ENCODE results near the gene YRDC. TPM values are rescaled to one million over a fixed set of nuclear protein-coding genes. Genes with fewer than 3 reads are reported as not detected.

Gene YRDC
- total RNA-seq, 1 donor from 2014 or later: 48.7 TPM

DNA sequence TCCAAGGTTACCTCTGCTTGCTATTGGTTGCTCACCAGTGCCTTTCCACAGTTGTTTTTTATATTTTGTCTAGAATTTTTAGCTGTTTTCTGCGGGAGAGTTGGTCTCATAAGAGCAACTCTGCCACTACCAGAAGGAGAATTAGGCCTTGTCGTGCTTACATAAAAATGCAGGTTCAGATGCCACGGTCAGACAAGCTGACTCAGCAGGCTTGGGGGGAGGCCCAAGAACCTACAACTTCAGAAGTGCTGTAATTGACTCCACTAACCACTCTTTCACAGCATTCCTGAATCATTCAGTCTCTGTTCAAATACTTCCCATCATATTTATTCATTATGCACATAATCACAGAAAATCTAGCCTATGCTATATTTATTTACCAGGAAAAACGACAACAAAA lies 23.1 kb upstream of the YRDC start:
- TF ChIP-seq, protein P1, sequence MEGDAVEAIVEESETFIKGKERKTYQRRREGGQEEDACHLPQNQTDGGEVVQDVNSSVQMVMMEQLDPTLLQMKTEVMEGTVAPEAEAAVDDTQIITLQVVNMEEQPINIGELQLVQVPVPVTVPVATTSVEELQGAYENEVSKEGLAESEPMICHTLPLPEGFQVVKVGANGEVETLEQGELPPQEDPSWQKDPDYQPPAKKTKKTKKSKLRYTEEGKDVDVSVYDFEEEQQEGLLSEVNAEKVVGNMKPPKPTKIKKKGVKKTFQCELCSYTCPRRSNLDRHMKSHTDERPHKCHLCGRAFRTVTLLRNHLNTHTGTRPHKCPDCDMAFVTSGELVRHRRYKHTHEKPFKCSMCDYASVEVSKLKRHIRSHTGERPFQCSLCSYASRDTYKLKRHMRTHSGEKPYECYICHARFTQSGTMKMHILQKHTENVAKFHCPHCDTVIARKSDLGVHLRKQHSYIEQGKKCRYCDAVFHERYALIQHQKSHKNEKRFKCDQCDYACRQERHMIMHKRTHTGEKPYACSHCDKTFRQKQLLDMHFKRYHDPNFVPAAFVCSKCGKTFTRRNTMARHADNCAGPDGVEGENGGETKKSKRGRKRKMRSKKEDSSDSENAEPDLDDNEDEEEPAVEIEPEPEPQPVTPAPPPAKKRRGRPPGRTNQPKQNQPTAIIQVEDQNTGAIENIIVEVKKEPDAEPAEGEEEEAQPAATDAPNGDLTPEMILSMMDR (IDR thresholded peaks at IDR 0.05; ENCODE audit: insufficient read depth, low read length, poor library complexity, severe bottlenecking): no peak
- Histone ChIP-seq H3K27me3 (ENCODE audit: control insufficient read depth, insufficient read depth, low read length) (no peaks in the 10 kb centered on the region), H3K36me3 (ENCODE audit: control insufficient read depth, insufficient read depth, low read length) (peaks cover 1% of the 10 kb centered on the region)

DNA sequence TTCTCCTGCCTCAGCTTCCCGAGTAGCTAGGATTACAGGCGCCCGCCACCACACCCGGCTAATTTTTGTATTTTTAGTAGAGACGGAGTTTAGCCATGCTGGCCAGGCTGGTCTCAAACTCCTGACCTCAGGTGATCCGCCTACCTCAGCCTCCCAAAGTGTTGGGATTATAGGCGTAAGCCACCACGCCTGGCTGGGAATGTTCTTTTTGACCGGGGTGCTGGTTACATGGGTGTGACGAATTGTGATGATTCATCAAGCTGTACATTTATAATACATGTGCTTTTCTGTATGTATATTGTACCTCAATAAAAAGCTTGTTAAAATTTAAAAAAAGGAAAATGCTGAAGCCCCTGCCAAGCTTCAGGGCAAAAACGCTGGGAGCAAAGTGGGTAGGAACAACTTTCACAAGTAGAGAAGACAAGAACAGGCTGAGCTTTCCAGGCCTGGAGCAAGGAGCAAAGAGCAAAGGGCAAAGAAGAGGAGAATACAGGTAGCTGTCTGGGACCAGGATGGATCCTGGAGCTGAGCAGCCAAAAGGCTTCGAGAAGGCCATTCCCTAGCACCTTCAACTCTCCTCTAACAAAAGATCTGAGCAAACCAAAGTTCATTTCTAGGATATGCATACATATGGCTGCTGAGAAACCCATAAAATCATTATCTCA lies 20.5 kb upstream of the YRDC start:
- Histone ChIP-seq H3K27me3 (ENCODE audit: control insufficient read depth, insufficient read depth, low read length) (no peaks in the 10 kb centered on the region), H3K4me3 (ENCODE audit: low read depth, low read length) (no peak overlapping the region), H3K36me3 (ENCODE audit: control insufficient read depth, insufficient read depth, low read length) (peaks cover 1% of the 10 kb centered on the region)
- TF ChIP-seq, protein P1 (IDR thresholded peaks at IDR 0.05; ENCODE audit: insufficient read depth, low read length, poor library complexity, severe bottlenecking): no peak
- no peak for DNase-seq (ENCODE audit: low read depth)

More for the DNA sequence above, 23.1 kb upstream of the YRDC start:
- no peak for DNase-seq (ENCODE audit: low read depth)
- no peak overlapping the region for H3K4me3 ChIP-seq (ENCODE audit: low read depth, low read length)

DNA sequence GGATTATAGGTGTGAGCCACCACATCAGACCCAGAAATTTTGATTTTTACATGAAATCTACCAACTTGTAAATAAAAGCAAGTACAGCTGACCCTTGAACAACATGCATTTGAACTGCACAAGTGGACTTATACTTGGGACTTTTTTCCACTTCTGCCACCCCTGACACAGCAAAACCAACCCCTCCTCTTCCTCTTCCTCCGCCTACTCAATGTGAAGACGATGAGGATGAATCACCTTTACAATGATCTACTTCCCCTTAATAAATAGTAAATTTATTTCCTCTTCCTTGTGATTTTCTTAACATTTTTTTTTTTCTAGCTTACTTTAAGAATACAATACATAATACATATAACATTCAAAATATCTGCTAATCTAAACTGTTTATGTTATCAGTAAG lies 17.5 kb upstream of the YRDC start:
- Histone ChIP-seq H3K27me3 (ENCODE audit: control insufficient read depth, insufficient read depth, low read length) (no peaks in the 10 kb centered on the region), H3K4me3 (ENCODE audit: low read depth, low read length) (no peak overlapping the region), H3K36me3 (ENCODE audit: control insufficient read depth, insufficient read depth, low read length) (no peaks in the 10 kb centered on the region)
- no peak for DNase-seq (ENCODE audit: low read depth)
- TF ChIP-seq, protein P1 (IDR thresholded peaks at IDR 0.05; ENCODE audit: insufficient read depth, low read length, poor library complexity, severe bottlenecking): no peak

DNA sequence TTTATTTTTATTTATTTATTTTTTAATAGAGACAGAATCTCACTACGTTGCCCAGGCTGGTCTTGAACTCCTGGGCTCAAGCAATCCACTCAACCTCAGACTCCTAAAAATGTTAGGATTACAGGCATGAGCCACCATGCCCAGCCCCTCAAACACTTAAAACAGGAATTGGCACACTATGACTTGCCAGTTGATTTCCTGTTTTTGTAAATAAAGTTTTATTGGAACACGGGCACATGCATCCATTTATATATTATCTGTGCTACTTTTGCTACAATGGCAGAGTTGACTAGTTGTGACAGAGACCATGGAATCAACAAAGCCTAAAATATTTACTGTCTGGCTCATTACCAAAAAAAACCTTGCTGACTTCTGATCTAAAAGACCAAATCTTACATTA lies 16.0 kb upstream of the YRDC start:
- no peaks in the 10 kb centered on the region for H3K27me3 ChIP-seq (ENCODE audit: control insufficient read depth, insufficient read depth, low read length)
- TF ChIP-seq, protein P1 (IDR thresholded peaks at IDR 0.05; ENCODE audit: insufficient read depth, low read length, poor library complexity, severe bottlenecking): no peak
- no peak overlapping the region for H3K4me3 ChIP-seq (ENCODE audit: low read depth, low read length)
- no peak for DNase-seq (ENCODE audit: low read depth)
- H3K36me3 ChIP-seq (ENCODE audit: control insufficient read depth, insufficient read depth, low read length): no peaks in the 10 kb centered on the region

DNA sequence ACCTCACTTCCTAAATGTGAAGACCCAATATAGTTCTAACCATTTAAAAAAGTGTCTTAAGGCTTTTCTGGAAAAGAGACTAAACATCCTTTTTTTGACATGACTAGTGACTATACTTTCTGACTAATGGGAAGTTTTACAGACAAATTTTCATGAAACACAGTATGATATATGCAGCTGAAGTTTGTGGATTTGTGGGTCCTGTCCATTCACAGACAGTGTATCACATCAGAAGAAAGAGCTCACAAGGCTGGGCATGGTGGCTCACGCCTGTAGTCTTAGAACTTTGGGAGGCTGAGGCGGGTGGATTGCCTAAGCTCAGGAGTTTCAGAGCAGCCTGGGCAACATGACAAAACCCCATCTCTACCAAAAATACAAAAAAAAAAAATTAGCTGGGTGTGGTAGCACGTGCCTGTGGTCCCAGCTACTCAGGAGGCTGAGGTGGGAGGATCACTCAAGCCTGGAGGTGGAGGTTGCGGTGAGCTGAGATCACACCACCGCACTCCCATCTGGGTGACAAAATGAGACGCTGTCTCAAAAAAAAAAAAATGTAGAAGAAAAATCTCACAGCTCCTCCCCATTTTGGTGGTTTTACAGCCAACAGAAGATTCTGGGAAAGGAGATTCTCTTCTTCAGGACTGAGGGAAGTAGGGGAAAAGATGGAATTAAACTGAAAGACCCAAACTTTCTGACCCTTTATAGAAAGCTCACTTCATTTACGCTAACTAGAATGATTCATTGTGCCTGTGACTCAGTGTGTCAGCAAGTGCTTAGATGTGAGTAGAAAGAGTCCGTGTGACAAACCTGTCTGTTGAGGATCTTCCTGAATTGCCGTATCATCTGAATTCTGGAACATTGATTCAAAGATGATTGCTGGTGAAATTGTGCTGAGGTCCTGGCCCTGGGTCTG lies 15.2 kb upstream of the YRDC start:
- Histone ChIP-seq H3K27me3 (ENCODE audit: control insufficient read depth, insufficient read depth, low read length) (no peaks in the 10 kb centered on the region), H3K4me3 (ENCODE audit: low read depth, low read length) (no peak overlapping the region), H3K36me3 (ENCODE audit: control insufficient read depth, insufficient read depth, low read length) (no peaks in the 10 kb centered on the region)
- TF ChIP-seq, protein P1 (IDR thresholded peaks at IDR 0.05; ENCODE audit: insufficient read depth, low read length, poor library complexity, severe bottlenecking): no peak
- DNase-seq (ENCODE audit: low read depth): no peak
